GM21515 (cell line): ENCODE data around the gene PPP1R3C.

Experiments
- ATAC-seq: cut with Tn5 transposase; IDR thresholded peaks from one replicate; pipeline ENCODE4 v1.9.1; 2021; ENCODE audit not compliant: unreplicated experiment

The PPP1R3C gene

GRCh38 chr10:91632671-91633550 is at the start of gene PPP1R3C:
PPP1R3C (minus strand) TSS chr10:91633071; CDS start chr10:91632969, 102 bp downstream.
- ATAC-seq = peak; percentile 53

GRCh38 chr10:91681361-91682276 is 48.7 kb upstream of the PPP1R3C start:
- ATAC-seq = no peak

DNA sequence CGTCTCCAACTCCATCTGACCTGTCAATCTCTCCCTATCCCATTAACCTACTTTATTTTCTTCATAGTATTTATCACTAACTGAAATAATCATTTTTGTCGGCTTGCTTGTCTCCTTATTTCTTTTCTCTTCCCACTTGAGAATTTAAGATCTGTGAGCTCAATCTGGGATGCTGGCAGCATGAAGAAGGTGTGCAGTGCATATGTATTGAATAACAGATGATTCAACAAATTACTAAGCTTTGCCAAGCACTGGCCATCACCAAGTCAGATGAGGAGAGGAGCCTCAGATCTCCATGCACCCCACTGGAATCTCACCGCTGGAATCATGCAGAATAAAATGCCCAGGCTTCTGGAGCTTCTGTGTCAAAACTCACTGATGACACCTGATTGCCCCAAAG is 47.6 kb upstream of the PPP1R3C start:
- no peak for ATAC-seq

- ATAC-seq = no peak
Observed at GRCh38 chr10:91679296-91679695, 46.4 kb upstream of the PPP1R3C start.

- ATAC-seq = no peak
Observed at GRCh38 chr10:91677911-91678310, 45.0 kb upstream of the PPP1R3C start.

GRCh38 chr10:91672021-91672608 is 39.2 kb upstream of the PPP1R3C start:
- ATAC-seq = no peak

DNA sequence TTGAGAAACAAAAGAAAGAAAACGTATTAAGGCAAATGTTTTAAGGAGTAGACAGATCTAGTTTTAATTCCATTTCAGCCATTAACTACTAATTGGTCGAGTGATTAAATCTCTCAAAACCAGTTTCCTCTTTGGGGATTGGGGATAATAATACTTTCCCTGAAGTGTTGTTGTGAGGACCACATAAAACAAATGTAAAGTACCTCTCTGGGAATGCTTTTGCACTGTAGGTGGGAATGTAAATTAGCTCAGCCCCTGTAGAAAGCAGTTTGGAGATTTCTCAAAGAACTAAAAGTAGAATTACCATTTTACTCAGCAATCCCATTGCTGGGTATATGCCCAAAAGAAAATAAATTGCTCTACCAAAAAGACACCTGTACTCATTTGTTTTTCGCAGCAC is 36.0 kb upstream of the PPP1R3C start:
- ATAC-seq = no peak

GRCh38 chr10:91665842-91666241 is 33.0 kb upstream of the PPP1R3C start:
- ATAC-seq = no peak

GRCh38 chr10:91664426-91664825 is 31.6 kb upstream of the PPP1R3C start:
- ATAC-seq = no peak

GRCh38 chr10:91662993-91663392 is 30.1 kb upstream of the PPP1R3C start:
- ATAC-seq = no peak

DNA sequence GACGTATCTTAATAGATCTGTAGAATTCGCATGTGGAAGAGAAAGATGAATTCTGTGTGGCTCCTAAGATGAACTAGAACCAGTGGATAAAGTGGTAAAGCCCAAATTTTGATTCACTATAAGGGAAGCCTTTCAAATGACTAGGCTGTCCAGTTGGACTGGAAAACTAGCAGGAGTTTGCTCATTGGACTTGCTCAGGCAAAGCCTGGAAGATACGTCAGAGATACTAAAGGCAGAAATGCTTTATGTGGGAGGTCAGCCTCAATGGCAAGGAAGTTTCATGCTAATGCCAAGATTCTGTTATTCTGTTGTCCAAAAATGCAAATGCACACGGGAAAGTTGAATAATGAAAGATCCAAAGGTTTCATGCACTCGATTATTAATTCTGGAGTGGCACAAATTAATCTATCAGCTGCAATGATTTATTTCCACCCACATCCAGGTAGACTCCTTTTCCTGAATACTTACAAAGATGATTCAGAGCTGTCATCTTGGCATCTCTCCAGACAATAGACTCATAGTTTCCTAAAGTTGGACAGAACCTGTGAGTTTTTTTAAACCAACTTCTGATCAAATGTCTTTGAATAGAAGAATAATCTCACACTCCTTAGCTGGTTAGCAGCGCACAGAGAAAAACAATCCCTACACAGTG is 20.5 kb upstream of the PPP1R3C start:
- ATAC-seq = no peak

DNA sequence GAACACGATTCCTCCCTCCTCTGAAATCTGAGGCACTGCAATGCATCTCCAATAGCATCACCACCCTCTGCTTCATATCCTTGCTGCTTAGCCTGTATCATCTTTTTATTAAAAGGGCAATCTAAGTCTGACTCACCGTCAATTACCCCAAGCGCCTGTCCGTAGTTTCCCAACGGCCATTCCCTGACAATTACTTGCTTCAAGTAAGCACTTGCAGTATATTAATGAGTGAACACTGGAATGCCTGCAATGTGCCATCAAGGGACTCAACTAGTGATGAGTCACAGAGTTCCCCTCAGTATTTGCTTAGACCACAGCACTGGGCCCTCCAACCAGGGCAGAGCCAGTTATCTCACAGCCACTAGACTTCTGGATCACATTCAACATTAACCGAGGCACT is 19.5 kb upstream of the PPP1R3C start:
- no peak for ATAC-seq

DNA sequence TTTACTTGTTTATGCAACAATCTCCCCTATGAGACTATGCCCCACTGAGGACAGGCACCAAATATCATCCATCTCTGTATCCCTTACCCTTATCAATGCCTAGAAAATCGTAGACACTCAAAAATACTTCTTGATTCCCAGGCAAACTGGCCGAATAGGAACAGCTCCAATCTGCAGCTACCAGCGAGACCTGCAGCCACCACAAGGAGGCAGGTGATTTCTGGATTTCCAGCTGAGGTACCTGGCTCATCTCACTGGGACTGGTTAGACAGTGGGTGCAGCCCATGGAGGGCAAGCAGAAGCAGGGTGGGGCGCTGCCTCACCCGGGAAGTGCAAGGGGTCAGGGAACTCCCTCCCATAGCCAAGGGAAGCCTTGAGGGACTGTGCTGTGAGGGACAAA is 10.8 kb upstream of the PPP1R3C start:
- no peak for ATAC-seq

GRCh38 chr10:91642831-91643692 is 10.2 kb upstream of the PPP1R3C start:
- no peak for ATAC-seq

GRCh38 chr10:91636892-91637291 is 4.0 kb upstream of the PPP1R3C start:
- no peak for ATAC-seq

DNA sequence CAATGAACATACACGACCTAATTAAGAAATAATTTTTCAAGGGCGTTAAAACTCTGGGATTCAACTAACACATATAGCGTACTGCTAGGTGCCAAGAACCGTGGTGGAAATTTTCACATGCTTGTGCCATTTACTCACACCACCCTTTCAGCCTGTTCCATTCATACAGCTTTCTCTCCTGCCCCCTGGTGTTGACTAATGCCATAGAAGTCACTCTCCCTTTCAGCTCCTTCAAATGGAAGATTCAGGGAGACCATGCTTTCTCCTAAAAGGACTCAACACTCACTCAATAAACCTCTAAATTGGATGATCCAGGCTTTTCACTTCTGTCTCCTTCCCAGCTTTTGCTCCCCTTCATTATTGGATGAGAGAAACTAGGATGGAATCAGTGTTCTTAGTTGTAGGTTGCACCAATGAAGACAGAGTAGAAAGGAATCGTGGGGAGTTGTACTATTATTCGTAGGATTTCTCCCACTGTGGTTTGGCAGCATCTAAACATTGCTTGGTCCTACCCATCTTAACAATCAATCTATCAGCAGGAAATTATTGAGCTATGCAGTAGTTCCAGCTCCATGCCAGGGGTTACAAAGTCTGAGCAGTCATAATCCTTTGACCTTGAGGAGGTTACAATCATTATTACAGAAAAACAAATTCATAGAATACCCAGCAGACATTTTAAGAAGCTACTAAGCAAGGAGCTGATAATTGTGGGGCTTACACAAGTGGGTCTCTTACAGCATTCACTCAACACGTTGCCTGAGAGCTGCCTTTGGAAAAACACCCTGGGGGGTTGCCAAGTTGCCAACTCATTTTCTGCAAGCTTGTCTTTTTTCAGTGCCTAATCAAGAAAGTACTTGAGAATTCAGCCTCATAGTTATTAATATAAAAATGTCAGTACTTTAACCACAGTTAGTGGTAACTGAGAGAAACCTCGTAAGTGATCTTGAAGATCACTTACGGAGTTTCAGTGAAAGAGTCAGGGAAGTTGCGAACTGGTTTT is 2.8 kb upstream of the PPP1R3C start:
- no peak for ATAC-seq

DNA sequence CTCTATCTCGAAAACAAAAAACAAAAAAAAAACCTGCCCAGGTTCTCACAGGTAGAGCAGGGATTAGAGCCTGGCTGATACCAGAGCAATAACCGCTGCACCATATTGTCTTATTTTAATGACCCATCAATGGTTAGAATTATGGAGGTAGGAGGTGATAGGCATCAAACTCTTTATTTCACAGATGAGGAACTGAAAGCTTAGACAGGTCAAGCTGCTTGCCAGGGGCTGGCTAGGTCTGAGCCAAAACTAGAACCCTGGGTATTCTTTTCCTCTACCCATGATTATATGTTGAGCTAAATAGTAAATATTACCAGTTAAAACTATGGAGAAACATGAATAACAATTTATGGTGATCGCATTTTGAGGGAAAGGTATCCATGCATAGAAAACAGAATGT is 2.0 kb upstream of the PPP1R3C start:
- no peak for ATAC-seq

DNA sequence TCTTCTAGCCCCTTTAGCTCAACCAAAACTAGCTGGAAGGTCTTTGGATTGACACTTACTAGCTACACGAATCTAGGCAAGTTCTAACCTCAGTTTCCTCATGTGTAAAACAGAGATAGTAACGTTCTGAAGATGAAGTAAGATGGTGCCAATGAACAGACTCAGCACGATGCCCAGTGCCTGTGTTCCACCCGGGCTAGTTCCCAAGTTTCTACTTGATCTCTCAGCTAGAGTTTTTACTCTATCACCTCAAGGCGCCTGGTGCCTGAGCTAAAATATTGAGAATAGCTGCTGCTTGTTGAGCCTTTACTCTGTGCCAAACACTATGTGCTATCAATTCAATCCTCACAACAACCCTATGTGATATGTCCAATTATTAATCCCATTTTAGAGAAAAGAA is 1.4 kb upstream of the PPP1R3C start:
- no peak for ATAC-seq

DNA sequence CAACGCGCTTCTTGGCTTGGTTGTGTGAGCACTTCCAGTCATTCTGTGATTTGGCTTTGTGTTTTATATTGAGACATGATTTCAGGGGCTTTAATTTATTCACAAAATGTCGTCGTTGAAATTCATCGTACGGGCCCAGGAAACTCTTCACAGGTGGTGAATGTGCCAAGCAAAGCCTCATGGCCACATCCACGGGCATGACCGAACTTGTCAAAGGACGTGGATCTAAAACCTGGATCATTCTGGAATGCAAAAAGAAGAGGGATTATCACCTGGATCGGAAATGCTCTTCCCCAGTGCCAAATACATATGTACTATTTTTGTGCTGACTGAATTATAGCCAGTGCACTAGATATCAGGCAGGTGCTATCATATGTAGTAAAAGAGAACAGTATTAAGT is 2.2 kb downstream of the PPP1R3C start:
- no peak for ATAC-seq
